ENCODE measurements around the gene DEFB124.

DEFB124 gene

GRCh38 chr20:31415653-31416052 is 59.3 kb downstream of the DEFB124 start:
- no peak for DNase-seq
